Psoas muscle (tissue), 8 donors: ENCODE results near the gene AIM2. TPM values are rescaled to one million over a fixed set of nuclear protein-coding genes. Genes with fewer than 3 reads are reported as not detected.

Experiments used
- ATAC-seq, 4 donors: fragments of 200-7000 bp; cut with Tn5 transposase; one replicate each; pipeline ENCODE4 v1.9.1; 2020; ENCODE audit warnings: moderate library complexity in 3 of 4, mild to moderate bottlenecking in 2 of 4
- DNase-seq, 2 donors: peaks; one replicate each; pipeline ENCODE4 v3.0.0-alpha.2; 2020
- H3K27ac ChIP-seq: fragments of 200-600 bp; one replicate; pipeline ENCODE4 v1.8.0; 2022
- H3K27me3 ChIP-seq, 3 donors: fragments of 200-600 bp in 1 of 3; one replicate each; pipeline versions ENCODE4 v1.6.1 to v1.8.0; 2013 to 2022; ENCODE audit warnings: low read length in 2 of 3, mild to moderate bottlenecking in 2 of 3, moderate library complexity in 1 of 3; ENCODE audit not compliant: insufficient read depth in 3 of 3
- H3K36me3 ChIP-seq, 2 donors: fragments of 200-600 bp in 1 of 2; one replicate each; pipeline versions ENCODE4 v1.6.1 to v1.8.0; 2013 to 2022; ENCODE audit warnings: low read depth in 1 of 2, mild to moderate bottlenecking in 1 of 2, moderate library complexity in 1 of 2; ENCODE audit not compliant: insufficient read depth in 1 of 2
- H3K4me1 ChIP-seq: fragments of 200-600 bp; one replicate; pipeline ENCODE4 v1.8.0; 2022
- H3K4me3 ChIP-seq: fragments of 200-600 bp; one replicate; pipeline ENCODE4 v1.8.0; 2022; ENCODE audit warnings: mild to moderate bottlenecking
- H3K9me3 ChIP-seq: fragments of 200-600 bp; one replicate; pipeline ENCODE4 v1.8.0; 2022
- CTCF ChIP-seq: fragments of 200-600 bp; IDR thresholded peaks from one replicate; pipeline ENCODE4 v1.8.0; 2022; ENCODE audit warnings: antibody characterized with exemption
- WGBS, 3 donors: extraction: QIAGEN DNeasy Blood & Tissue Kit; methylation state at CpG; one replicate each; pipeline versions ENCODE4 v1.1.6 to v1.1.7; 2013; 5-methylcytosine and 5-hydroxymethylcytosine counted together
- intact Hi-C, 2 donors: fragments of 100-400 bp; cut with DNase I; formaldehyde crosslinking; loops; one replicate each; pipeline versions ENCODE4 v1.11.0 to v1.14.2; 2022
- polyA plus RNA-seq, 3 donors: library from polyadenylated mRNA; stranded (reverse); fragments of 200-250 nt; gene quantifications; one replicate each; pipeline ENCODE4 v1.2.3, GENCODE V29; 2013
- total RNA-seq, 4 donors: library from RNA; stranded (reverse); fragmentation: NEBNext Ultra II Directional in 2 of 4; extraction: Animal tissue kit (Norgen Biotek cat#: 25700) in 2 of 4; gene quantifications; one replicate each; pipeline versions ENCODE4 v1.2.1 to v1.2.4, GENCODE V29; 2021 to 2023
- donor health status: healthy with polysubstance abuse.
- donor health status: DM: no; HTN: no; CAD: no; lungs with moderate emphysema.
- donor health status: Bipolar disorder and iron deficiency.
- donor health status: healthy.
- donor health status: DM: yes; HTN: yes; CAD: no.
- donor health status: DM: no; HTN: no; CAD: no.
- donor health status: DM: no; HTN: no; CAD: no.
- donor health status: DM: yes; HTN: yes; CAD: no.

AIM2 gene
- total and polyA plus RNA-seq, 7 donors = 0.06 to 0.52 (median 0.38) TPM; not detected in 2

GRCh38 chr1:159084152-159084551 lies 7.6 kb upstream of the AIM2 start:
- Histone ChIP-seq H3K4me1 (no peaks in the 10 kb centered on the region), H3K27me3 (peaks cover 0 to 2% (median 0%) of the 10 kb centered on the region in 3 donors), H3K36me3 (no peaks in the 10 kb centered on the region), H3K9me3 (no peaks in the 10 kb centered on the region), H3K27ac (no peak overlapping the region), H3K4me3 (no peak overlapping the region)
- WGBS, 3 donors = 72 to 85% (median 77%) methylated on average over 3 of the region's 3 CpGs
- DNase-seq (no peak), ATAC-seq (no peak)
- no peak for TF ChIP-seq CTCF
- intact Hi-C loops = no loop called here

GRCh38 chr1:159083013-159083412 lies 6.4 kb upstream of the AIM2 start:
- intact Hi-C loops = no loop called here

GRCh38 chr1:159081626-159082025 lies 5.1 kb upstream of the AIM2 start:
- Histone ChIP-seq H3K4me1 (no peaks in the 10 kb centered on the region), H3K36me3 (no peaks in the 10 kb centered on the region), H3K9me3 (no peaks in the 10 kb centered on the region), H3K27ac (no peak overlapping the region), H3K4me3 (no peak overlapping the region), H3K27me3 (peaks cover 0 to 2% (median 0%) of the 10 kb centered on the region in 3 donors)
- 18 to 41% (median 23%) methylated on average over 1 of the region's 1 CpG for WGBS, 3 donors
- no peak for TF ChIP-seq CTCF
- no peak for DNase-seq
- ATAC-seq = no peak
- intact Hi-C loops = no loop called here

More at GRCh38 chr1:159083013-159083412, 6.4 kb upstream of the AIM2 start:
- Histone ChIP-seq H3K27ac (no peak overlapping the region), H3K27me3 (peaks cover 0 to 2% (median 0%) of the 10 kb centered on the region in 3 donors), H3K4me3 (no peak overlapping the region), H3K9me3 (no peaks in the 10 kb centered on the region), H3K4me1 (no peaks in the 10 kb centered on the region), H3K36me3 (no peaks in the 10 kb centered on the region)
- 90 to 92% (median 91%) methylated on average over 1 of the region's 1 CpG for WGBS, 3 donors
- DNase-seq (no peak), ATAC-seq (no peak)
- TF ChIP-seq CTCF = no peak

- Histone ChIP-seq H3K9me3 (no peaks in the 10 kb centered on the region), H3K4me3 (no peak overlapping the region), H3K36me3 (no peaks in the 10 kb centered on the region), H3K27ac (no peak overlapping the region), H3K4me1 (no peaks in the 10 kb centered on the region), H3K27me3 (peaks cover 0 to 2% (median 0%) of the 10 kb centered on the region in 3 donors)
- no peak for DNase-seq
- TF ChIP-seq CTCF = no peak
- ATAC-seq = no peak
- WGBS, 3 donors = 75 to 81% (median 81%) methylated on average over 1 of the region's 1 CpG
- intact Hi-C loops = loop anchor here in 1 of 2 donors (10.0 kb wide), 1 partner anchor 575 kb away; no protein-coding TSS in a partner anchor
These were observed 3.0 kb upstream of the AIM2 start for GRCh38 chr1:159079525-159079924.
